Choroid plexus epithelial cell (primary cell): ENCODE data around the gene SF3B1.
"Not testable (repeated sequence)": the region's sequence is repeated elsewhere in the genome, so short reads cannot be mapped to it uniquely, and the experiment has no call there.

ENCODE experiments used
- DNase-seq: peaks from one replicate; pipeline ENCODE4 v3.0.0-alpha.2; 2010; ENCODE audit warnings: low read depth
- H3K4me3 ChIP-seq: 2 replicates; pipeline ENCODE4 v1.5.1; 2011; ENCODE audit warnings: low read depth, mild to moderate bottlenecking, control low read depth, low read length, moderate library complexity
- TF ChIP-seq, protein P1 (sequence below): conservative IDR thresholded peaks from 2 replicates; pipeline ENCODE4 v1.5.1; 2011; ENCODE audit warnings: low read depth, mild to moderate bottlenecking, control low read depth, inconsistent platforms, low read length, moderate library complexity

Gene SF3B1

DNA sequence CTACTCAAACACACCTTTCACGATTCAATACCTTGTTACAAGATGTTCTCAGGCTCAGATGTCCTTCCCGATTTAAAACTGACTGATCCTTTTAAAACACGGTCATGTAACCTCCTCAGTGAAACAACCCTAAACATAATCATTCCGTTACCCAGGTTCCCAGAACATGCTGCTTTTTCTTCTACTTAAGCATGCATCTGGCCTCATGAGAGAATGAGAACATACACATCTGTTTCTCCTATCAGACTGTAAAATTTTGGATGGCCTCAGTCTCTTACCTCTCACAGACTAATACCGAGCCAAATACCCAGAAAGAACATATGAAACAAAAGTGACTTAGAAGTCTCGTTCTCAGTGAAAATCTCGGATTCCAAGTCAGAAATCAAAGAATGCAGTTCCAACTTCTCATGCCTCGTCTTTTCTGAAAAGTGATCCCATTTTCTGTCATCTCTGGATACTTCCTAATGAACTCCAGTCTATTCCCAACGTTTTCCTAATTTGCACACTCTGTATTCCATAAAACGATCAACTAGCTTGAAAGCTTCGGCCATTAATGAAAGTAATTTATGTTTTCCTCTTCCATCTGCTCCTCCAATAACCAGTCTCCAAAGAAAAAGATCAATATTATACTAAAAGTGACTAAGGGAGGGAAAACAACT, 919 bp downstream of the SF3B1 start:
- TF ChIP-seq, protein P1, sequence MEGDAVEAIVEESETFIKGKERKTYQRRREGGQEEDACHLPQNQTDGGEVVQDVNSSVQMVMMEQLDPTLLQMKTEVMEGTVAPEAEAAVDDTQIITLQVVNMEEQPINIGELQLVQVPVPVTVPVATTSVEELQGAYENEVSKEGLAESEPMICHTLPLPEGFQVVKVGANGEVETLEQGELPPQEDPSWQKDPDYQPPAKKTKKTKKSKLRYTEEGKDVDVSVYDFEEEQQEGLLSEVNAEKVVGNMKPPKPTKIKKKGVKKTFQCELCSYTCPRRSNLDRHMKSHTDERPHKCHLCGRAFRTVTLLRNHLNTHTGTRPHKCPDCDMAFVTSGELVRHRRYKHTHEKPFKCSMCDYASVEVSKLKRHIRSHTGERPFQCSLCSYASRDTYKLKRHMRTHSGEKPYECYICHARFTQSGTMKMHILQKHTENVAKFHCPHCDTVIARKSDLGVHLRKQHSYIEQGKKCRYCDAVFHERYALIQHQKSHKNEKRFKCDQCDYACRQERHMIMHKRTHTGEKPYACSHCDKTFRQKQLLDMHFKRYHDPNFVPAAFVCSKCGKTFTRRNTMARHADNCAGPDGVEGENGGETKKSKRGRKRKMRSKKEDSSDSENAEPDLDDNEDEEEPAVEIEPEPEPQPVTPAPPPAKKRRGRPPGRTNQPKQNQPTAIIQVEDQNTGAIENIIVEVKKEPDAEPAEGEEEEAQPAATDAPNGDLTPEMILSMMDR = no peak
- peak overlapping the region; percentile 99 for H3K4me3 ChIP-seq
- peak; percentile 29 for DNase-seq

DNA sequence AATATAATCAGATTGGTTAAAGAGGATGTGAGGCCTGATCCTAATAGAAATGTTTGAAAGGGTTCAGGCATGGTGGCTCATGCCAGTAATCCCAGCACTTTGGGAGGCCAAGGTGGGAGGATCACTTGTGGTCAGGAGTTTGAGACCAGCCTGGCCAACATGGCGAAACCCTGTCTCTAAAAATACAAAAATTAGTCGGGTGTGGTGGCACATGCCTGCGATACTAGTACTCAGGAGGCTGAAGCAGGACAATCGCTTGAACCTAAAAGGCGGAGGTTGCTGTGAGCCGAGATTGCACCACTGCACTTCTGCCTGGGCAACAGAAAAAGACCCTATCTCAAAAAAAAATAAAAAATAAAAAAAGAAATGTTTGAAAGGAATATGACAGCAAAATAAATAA, 2.3 kb downstream of the SF3B1 start:
- peak overlapping the region; percentile 99 for H3K4me3 ChIP-seq

DNA sequence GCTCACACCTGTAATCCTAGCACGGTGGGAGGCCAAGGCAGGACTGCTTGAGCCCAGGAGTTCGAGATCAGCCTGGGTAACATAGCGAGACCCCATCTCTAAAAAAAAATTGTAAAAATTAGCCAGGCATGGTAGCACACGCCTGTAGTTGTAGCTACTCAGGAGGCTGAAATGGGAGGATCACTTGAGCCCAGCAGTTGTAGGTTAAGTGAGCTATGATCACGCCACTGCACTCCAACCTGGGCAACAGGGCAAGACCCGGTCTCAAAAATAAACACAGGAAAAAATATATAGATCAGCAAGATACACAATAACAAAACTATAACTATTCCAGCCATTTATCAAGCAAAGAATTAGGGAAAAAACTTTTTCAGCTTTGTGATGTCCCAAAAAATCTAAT, 3.0 kb downstream of the SF3B1 start:
- no peak overlapping the region for H3K4me3 ChIP-seq
- DNase-seq = no peak
- TF ChIP-seq, protein P1 = no peak

More for the DNA sequence above, 2.3 kb downstream of the SF3B1 start:
- not testable (repeated sequence) for DNase-seq

DNA sequence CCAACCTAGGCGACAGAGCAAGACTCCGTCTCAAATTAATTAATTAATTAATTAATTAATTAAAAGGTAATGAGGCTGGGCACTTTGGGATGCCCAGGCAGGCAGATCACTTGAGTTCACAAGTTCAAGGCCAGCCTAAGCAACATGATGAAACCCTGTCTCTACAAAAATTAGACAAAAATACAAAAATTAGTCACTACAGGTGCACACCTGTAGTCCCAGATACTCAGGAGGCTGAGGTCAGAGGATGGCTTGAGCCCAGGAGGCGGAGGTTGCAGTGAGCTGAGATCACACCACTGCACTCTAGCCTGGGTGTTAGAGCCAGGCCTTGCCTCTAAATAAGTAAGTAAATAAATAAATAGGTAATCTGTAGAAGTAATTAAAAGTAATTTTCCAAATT, 6.8 kb downstream of the SF3B1 start:
- TF ChIP-seq, protein P1 = no peak

DNA sequence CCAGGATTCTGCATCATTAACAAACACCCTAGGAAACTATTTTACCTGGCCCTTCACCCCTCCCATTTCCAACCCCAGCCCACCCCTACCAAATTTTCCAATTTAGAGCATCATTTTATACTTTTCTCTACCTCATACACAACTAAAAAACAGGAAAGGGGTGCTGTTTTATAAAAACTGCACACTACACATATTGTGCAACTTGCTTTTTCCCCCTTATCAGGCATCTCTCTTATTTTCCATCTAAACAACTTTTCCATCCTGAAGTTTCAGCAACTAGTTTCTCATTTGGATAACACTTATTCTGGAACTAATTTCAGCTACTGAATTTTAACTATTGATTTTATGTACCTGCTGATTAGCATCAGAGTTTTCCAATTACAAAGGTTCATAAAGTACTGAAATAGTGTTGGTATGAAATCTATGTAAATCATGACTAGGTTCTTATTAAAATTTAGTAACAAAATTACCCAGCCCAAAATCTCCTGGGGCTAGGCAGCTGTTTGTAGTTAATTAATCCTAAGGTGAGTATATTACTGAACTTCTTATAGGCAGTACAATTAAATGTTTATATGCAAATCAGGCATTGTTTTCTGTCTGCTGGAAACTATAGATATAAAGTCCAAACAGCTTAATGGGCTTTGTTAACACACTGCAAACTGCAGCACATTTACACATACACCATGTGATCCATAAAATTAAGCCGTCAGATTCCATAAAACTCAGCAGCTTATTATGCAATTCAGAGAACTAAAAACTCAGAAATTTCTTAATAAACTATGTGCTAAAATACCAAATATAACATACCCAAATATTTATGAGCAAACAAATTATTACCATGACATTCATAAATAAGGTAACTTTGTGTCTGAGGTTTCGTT, 7.9 kb downstream of the SF3B1 start:
- DNase-seq = no peak
- TF ChIP-seq, protein P1 = no peak
- no peak overlapping the region for H3K4me3 ChIP-seq

More for the DNA sequence above, 6.8 kb downstream of the SF3B1 start:
- no peak overlapping the region for H3K4me3 ChIP-seq
- DNase-seq = no peak

DNA sequence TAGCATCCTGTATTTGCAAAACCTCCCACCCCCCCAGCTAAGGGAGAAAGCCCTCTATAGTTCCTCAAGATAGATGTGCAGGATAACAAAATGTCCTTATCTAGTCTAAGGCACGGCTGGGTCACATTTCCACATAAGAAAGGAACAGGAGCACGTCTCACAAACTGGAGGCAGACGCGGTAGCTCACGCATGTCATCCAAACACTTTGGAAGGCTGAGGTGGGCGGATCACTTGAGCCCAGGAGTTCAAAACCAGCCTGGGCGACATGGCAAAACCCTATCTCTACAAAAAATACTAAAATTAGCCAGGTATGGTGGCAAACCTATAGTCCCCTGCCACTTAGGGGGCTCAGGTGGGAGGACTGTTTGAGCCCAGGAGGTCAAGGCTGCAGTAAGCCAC, 9.3 kb downstream of the SF3B1 start:
- H3K4me3 ChIP-seq = no peak overlapping the region
- no peak for DNase-seq
- TF ChIP-seq, protein P1 = no peak

DNA sequence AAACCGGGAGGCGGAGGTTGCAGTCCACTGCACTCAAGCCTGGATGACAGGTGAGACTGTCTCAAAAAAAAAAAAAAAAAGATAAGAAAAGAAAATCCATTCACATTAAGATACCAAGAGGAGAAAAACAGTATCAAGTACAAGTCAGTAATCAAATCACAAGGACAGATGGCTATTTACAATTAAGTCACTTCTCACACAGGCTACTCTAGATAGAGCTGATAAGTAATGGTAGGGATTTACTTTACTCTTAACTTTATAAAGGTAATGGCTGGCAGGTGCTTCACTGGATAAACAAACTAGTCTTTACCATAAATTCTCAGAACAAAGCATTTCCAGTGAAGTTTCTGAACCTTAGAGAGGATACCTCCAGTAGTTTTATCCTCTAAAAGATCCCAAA, 11.5 kb downstream of the SF3B1 start:
- no peak overlapping the region for H3K4me3 ChIP-seq
- TF ChIP-seq, protein P1 = no peak
- no peak for DNase-seq
